ENCODE results near the gene SNX14.
"Not testable (repeated sequence)": the region's sequence is repeated elsewhere in the genome, so short reads cannot be mapped to it uniquely, and the experiment has no call there.

The SNX14 gene

GRCh38 chr6:85581572-85581971, 12.1 kb downstream of the SNX14 start:
- no peak for DNase-seq

GRCh38 chr6:85580878-85581267, 12.8 kb downstream of the SNX14 start:
- DNase-seq, result no peak

DNA sequence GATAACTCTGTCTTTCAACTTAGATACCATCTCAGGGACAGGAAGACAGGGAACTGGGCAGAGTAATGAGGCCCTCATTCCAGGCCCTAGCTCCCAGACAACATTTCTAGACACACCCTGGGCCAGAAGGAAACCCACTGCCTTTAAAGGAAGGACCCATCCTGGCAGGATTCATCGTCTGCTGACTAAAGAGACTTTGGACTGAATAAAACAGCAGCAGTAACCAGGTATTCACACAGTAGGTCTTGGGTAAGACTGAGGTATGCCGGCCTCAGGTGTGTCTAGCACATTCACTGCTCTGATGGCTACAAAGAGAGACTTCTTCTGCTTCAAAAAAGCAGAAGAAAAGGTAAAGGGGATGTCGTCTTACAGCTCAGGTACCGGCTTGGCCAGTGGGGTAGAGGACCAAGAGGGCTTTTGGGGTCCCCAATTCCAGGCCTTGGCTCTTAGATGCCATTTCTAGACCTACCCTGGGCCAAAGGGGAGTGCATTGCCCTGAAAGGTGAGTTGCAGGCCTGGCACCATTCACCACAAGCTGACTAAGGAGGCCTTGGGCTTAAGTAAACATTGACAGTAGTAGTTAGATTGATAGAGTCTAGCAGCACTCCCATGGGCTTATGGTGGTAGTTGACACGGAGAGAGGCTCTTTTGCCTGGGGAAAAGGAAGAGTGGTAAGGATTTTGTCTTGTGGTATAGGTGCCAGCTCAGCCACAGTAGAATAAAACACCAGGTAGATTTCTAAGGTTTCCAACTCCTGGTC, 13.4 kb downstream of the SNX14 start:
- no peak for DNase-seq

GRCh38 chr6:85579581-85579980, 14.1 kb downstream of the SNX14 start:
- DNase-seq, result no peak

- no peak for DNase-seq
Measured at GRCh38 chr6:85576476-85576875, 17.2 kb downstream of the SNX14 start.

DNA sequence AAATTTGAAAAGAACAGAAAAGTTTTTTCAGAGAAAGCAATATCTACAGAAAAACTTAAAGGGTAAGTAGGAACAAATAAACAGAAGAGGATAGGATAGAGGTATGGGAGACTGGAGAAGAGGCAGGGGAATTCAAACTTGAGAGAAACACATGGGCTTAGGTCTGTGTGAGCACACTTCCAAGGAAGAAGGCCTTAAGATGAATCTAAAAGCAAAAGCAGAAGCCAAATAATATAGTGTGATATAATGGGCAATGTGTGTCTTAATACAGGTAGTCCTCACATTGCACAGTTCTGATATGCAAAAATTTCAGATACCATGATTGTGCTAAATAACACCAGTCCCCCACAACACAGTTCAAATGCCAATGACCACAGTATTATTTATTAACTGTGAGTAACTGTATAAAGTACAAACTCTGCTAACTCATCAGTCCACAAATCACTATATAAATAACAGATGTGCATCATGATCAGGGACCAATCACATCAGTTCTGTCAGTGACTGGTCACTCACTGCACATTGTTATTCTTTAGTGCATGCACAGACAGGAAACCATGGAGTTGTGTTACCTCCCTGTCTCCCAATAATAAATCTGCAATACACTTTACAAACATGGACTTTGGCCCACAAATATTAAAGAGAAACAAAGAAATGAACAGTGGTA, 18.6 kb downstream of the SNX14 start:
- DNase-seq, result no peak

DNA sequence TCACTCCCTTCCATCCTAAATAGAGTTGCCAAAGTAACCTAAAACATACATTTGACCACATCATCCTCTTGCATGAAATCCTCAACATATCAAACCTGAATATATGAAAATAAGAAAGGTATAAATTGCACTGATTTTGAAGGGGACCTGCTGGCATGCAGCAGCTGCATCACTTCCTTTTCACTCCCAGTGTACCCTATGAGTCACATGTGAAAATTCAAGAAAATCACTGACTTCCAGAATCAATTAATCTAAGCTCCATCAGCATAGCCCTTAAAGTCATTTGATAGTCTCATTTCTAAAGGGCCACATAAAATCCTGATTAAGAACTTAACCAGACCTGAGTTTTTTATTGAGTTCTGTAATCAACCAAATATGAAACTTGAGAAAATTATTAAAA, 24.3 kb downstream of the SNX14 start:
- DNase-seq, result no peak

- DNase-seq, result no peak
Measured at GRCh38 chr6:85568411-85568810, 25.2 kb downstream of the SNX14 start.

GRCh38 chr6:85565736-85566135, 27.9 kb downstream of the SNX14 start:
- no peak for DNase-seq

DNA sequence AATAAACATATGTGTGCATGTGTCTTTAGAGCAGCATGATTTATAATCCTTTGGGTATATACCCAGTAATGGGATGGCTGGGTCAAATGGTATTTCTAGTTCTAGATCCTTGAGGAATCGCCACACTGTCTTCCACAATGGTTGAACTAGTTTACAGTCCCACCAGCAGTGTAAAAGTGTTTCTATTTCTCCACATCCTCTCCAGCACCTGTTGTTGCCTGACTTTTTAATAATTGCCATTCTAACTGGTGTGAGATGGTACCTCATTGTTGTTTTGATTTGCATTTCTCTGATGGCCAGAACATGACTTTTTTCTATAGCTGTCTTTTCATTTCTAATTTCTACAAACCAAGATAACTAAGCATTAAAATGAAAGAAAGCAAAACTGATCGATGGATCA, 29.4 kb downstream of the SNX14 start:
- DNase-seq, result not testable (repeated sequence)

DNA sequence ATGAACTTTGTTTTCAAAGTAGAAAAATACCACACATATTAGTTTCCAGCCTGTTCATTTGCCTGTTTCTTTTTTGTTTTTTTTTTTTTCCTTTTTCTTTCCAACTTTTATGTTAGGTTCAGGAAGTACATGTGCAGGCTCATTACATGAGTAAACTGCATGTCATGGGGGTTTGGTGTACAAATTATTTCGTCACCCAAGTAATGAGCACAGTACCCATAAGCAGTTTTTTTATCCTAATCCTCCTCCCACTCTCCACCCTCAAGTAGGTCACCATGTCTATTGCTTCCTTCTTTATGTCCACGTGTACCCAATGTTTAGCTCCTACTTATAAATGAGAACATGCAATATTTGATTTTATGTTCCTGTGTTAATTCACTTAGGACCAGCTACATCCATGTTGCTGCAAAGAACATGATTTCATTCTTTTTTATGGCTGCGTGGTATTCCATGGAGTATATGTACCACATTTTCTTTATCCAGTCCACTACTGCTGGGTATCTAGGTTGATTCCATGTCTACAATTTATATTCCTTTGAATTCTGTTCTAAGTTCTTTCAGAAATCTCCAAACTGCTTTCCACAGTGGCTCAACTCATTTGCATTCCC, 31.8 kb downstream of the SNX14 start:
- DNase-seq, result no peak

- no peak for DNase-seq
Measured at GRCh38 chr6:85556992-85557668, 36.5 kb downstream of the SNX14 start.

DNA sequence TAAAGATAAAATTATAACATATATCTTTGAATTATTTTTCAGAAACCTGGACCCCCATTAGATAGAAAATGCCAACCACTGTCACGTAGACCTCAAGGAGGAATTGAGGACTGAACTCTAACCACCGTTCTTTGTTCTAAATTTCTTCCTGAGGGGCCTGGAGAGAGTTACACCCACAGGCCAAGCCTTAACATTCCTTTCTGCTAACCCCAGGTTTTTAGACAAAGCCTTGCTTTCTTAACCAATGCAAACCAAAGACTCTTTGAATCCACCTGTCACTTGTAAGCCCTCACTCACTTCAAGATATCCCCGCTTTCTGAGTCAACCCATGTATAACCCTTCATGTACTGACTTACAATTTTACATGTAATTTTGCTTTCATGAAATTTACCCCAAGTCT, 41.0 kb downstream of the SNX14 start:
- DNase-seq, result no peak

- no peak for DNase-seq
Measured at GRCh38 chr6:85551264-85551663, 42.4 kb downstream of the SNX14 start.

DNA sequence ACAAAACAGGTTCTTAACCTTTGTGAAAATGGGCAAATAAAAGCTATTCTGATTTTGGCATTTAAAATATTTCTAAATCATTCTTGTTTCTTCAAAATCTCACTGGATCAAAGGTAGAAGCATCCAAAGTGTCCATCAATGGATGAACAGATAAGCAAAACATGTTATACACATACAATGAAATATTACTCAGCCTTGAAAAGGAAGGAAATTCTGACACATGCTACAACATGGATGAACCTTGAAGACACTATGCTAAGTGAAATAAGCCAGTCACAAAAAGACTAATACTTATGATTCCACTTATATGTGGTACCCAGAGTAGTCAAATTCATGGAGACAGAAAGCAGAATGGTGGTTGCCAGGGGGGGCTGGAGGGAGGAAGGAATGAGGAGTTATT, 45.9 kb downstream of the SNX14 start:
- DNase-seq, result no peak

DNA sequence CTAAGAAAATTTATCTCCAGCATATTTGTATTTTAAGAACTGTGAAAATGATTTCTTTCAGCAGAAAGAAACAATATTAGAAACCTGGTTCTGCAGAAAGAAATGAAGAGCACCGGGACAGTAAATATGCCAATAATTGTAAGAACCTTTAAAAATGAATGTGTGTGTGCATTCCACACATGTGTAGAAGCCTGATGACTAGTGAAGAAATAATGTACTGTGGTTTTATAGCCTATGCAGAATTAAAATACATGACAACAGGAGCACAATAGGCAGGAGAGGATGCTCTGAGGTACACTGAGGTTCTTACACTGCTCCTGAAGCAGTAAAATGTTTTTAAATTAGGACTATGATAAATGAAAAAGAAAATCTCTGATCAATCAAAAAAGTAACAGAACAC, 48.9 kb downstream of the SNX14 start:
- no peak for DNase-seq

DNA sequence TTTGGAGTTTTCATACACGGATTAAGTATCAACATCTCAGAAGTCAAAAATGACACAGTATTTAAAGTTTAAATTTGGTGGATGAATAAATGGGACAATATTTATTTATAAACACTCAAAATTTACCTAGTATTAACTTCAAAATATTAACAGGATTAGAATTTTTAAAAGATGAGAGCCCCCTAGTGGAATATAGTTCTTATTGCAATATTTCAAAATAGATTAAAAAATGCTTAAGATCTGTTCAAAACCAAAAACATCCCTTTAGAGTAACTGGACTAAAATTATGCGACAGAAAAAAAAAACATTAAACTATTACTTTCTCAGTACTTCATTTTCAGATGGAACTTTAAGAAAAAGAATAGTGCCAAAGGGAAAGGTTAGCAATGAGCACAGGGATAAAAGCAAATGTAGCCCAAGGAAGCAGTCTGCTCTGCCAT, 56.6 kb downstream of the SNX14 start:
- DNase-seq, result no peak

DNA sequence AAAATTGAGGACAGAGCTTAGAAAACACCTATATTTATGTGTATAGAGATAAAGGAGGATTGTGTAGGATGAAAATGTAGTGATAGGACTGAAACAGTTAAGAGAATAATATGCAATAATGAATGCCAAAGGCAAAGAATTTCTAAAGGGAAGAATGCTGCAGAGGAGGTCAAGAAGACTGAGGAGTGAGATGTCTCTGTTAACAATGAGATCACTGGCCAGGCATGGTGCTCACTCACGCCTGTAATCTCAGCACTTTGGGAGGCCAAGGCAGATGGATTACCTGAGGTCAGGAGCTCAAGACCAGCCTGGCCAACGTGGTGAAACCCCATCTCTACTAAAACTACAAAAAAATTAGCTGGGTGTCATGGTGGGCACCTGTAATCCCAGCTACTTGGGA, 69.4 kb downstream of the SNX14 start:
- not testable (repeated sequence) for DNase-seq

DNA sequence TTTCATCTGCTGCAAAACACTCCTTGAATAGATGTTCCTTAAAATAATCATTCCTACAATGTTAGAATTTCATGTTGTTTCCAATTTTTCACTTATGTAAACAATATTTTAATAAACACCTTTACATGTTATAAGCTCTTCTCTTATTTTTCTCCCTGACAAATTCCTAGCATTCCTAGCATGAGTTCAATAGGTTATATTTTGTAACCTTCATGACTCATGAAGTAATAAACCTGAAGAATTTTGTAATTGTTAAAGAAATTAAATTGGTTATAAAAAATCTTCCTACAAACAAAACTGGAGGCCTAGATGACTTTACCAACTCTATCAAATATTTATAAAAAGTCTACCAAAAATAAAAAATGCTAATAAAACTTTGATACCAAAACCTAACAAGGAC, 77.5 kb downstream of the SNX14 start:
- DNase-seq, result no peak

- DNase-seq, result no peak
Measured at GRCh38 chr6:85506441-85507093, 87.1 kb downstream of the SNX14 start.

DNA sequence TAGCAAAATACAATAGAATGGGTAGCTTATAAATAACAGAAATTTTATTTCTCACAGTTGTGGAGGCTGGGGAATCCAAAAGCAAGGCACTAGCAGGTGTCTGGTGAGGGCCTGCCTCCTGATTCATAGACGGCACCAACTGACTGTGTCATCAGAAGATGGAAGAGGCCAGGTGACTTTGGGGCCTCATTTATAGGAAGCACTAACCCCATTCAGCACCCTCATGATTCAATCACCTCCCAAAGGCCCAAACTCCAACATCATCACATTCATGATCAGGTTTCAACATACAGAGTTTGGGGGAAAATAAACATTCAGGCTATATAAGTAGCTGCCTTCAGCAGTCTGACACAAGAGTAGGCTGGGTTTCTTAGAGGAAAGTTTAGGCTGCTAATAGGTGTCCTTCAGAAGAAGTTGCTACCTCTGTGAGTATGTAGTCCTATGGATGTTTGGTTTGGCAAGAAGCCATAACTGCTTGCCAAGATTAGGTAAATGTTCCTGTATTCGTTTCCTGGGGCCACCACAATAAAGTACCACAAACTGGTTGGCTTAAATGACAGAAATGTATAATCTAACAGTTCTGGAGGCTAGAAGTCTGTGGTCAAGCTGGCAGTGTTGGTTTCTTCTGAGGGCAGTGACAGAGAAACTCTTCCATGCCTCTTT, 94.9 kb downstream of the SNX14 start:
- DNase-seq, result no peak

- no peak for DNase-seq
Measured at GRCh38 chr6:85496856-85497255, 96.8 kb downstream of the SNX14 start.

Data from activated CD8-positive, alpha-beta memory T cell treated with anti-CD3 and anti-CD28 coated beads, Interleukin-2, amount 50 U/mL, for 4 hours (primary cell).